CD14-positive monocyte (primary cell): ENCODE results near the gene RSRC1. TPM values are rescaled to one million over a fixed set of nuclear protein-coding genes. Genes with fewer than 3 reads are reported as not detected.

Source experiments
- DNase-seq, 3 donors: peaks; one replicate each; pipeline ENCODE4 v3.0.0-alpha.2; 2011 to 2022
- H2AFZ ChIP-seq: 2 replicates; pipeline ENCODE4 v1.6.0; 2012; ENCODE audit warnings: mild to moderate bottlenecking, low read depth, low read length, inconsistent platforms; ENCODE audit not compliant: insufficient read depth, poor library complexity, severe bottlenecking
- H3K27ac ChIP-seq, 2 donors: 1 replicate in 1 of 2; 2 replicates in 1 of 2; pipeline ENCODE4 v1.5.1; 2012 to 2013; ENCODE audit warnings: low read length in 2 of 2, control low read depth in 1 of 2, inconsistent platforms in 1 of 2, low read depth in 1 of 2, mild to moderate bottlenecking in 1 of 2
- H3K27me3 ChIP-seq, 2 donors: one replicate each; pipeline versions ENCODE4 v1.6.0 to v1.6.1; 2011 to 2013; ENCODE audit warnings: low read length in 2 of 2; ENCODE audit not compliant: control insufficient read depth in 2 of 2, insufficient read depth in 2 of 2
- H3K36me3 ChIP-seq, 2 donors: replicated peaks in 1 of 2; 1 replicate in 1 of 2; 2 replicates in 1 of 2; pipeline versions ENCODE4 v1.5.1 to v1.6.1; 2012 to 2013; ENCODE audit warnings: low read length in 2 of 2, control low read depth in 1 of 2, inconsistent platforms in 1 of 2, mild to moderate bottlenecking in 1 of 2; ENCODE audit not compliant: insufficient read depth in 2 of 2, control insufficient read depth in 1 of 2
- H3K4me1 ChIP-seq, 2 donors: 1 replicate in 1 of 2; 2 replicates in 1 of 2; pipeline versions ENCODE4 v1.5.1 to v1.6.1; 2012 to 2013; ENCODE audit warnings: low read length in 2 of 2, control low read depth in 1 of 2, inconsistent platforms in 1 of 2, mild to moderate bottlenecking in 1 of 2, moderate library complexity in 1 of 2; ENCODE audit not compliant: insufficient read depth in 2 of 2, control insufficient read depth in 1 of 2
- H3K4me2 ChIP-seq: replicated peaks from 2 replicates; pipeline ENCODE3; 2012; ENCODE audit warnings: low read length, moderate library complexity, mild to moderate bottlenecking; ENCODE audit not compliant: poor library complexity, severe bottlenecking; ENCODE audit errors: extremely low read depth
- H3K4me3 ChIP-seq, 3 experiments: fragments of 200-600 bp in 1 of 3; sonication (generic) in 1 of 3; replicated peaks in 1 of 3; 1 replicate in 2 of 3; 2 replicates in 1 of 3; pipeline ENCODE4 v1.5.1; 2011 to 2013; ENCODE audit warnings: low read length in 3 of 3, mild to moderate bottlenecking in 3 of 3, control low read depth in 2 of 3, low read depth in 2 of 3, inconsistent platforms in 1 of 3, moderate library complexity in 1 of 3
- H3K79me2 ChIP-seq: 2 replicates; pipeline ENCODE4 v1.6.0; 2012; ENCODE audit warnings: mild to moderate bottlenecking, control low read depth, inconsistent platforms, low read length, moderate library complexity; ENCODE audit not compliant: insufficient read depth
- H3K9ac ChIP-seq: 2 replicates; pipeline ENCODE4 v1.6.0; 2017; ENCODE audit warnings: low read length, mild to moderate bottlenecking; ENCODE audit not compliant: insufficient read depth, poor library complexity, severe bottlenecking
- H3K9me3 ChIP-seq, 2 donors: replicated peaks in 1 of 2; 1 replicate in 1 of 2; 2 replicates in 1 of 2; pipeline versions ENCODE4 v1.5.1 to v1.6.1; 2012 to 2013; ENCODE audit warnings: low read length in 2 of 2, control low read depth in 1 of 2; ENCODE audit not compliant: control insufficient read depth in 1 of 2, insufficient read depth in 1 of 2
- H4K20me1 ChIP-seq: 2 replicates; pipeline ENCODE4 v1.6.0; 2012; ENCODE audit warnings: mild to moderate bottlenecking, low read length, control low read depth, moderate library complexity; ENCODE audit not compliant: insufficient read depth
- H3K27ac Mint-ChIP-seq, 7 donors: one replicate each; pipeline ENCODE4 v1.8.0; 2020; ENCODE audit warnings: mild to moderate bottlenecking in 7 of 7, mixed read lengths in 7 of 7, moderate library complexity in 6 of 7, inconsistent platforms in 2 of 7
- H3K27me3 Mint-ChIP-seq, 3 donors: one replicate each; pipeline ENCODE4 v1.8.0; 2021 to 2022; ENCODE audit warnings: low read depth in 3 of 3, mild to moderate bottlenecking in 3 of 3, mixed read lengths in 3 of 3, moderate library complexity in 3 of 3, inconsistent platforms in 1 of 3
- H3K36me3 Mint-ChIP-seq, 2 donors: one replicate each; pipeline ENCODE4 v1.8.0; 2020; ENCODE audit warnings: mixed read lengths in 2 of 2, inconsistent platforms in 1 of 2, mild to moderate bottlenecking in 1 of 2
- H3K4me1 Mint-ChIP-seq: one replicate; pipeline ENCODE4 v1.8.0; 2020; ENCODE audit warnings: mild to moderate bottlenecking, mixed read lengths
- H3K4me3 Mint-ChIP-seq, 2 donors: one replicate each; pipeline ENCODE4 v1.8.0; 2020; ENCODE audit warnings: mild to moderate bottlenecking in 2 of 2, mixed read lengths in 2 of 2, moderate library complexity in 1 of 2
- H3K9me3 Mint-ChIP-seq, 7 donors: one replicate each; pipeline ENCODE4 v1.8.0; 2020 to 2022; ENCODE audit warnings: mixed read lengths in 7 of 7, mild to moderate bottlenecking in 6 of 7, moderate library complexity in 6 of 7, inconsistent platforms in 2 of 7
- CTCF ChIP-seq: fragments of 200-600 bp; IDR thresholded peaks from one replicate; pipeline ENCODE4 v1.8.0; 2022; ENCODE audit warnings: antibody characterized with exemption, mild to moderate bottlenecking
- WGBS: methylation state at CpG from one replicate; pipeline ENCODE4 v1.1.5; 2013; ENCODE audit warnings: missing lambda C conversion rate; ENCODE audit not compliant: insufficient coverage; 5-methylcytosine and 5-hydroxymethylcytosine counted together
- intact Hi-C, 2 donors: fragments of 100-400 bp; cut with micrococcal nuclease; formaldehyde crosslinking; loops; one replicate each; pipeline versions ENCODE4 v1.15.0 to v1.15.1; 2023
- polyA plus RNA-seq, 3 donors: library from polyadenylated mRNA; depleted of rRNA in 1 of 3; unstranded in 2 of 3; stranded (reverse) in 1 of 3; fragments of 300-500 nt in 2 of 3; fragments of >200 nt in 1 of 3; fragmentation: Illumina TruSeq in 2 of 3; gene quantifications; 1 replicate in 2 of 3; 2 replicates in 1 of 3; pipeline ENCODE4 v1.2.3, GENCODE V29; 2012 to 2021

The RSRC1 gene
- polyA plus RNA-seq, 3 donors: 6.6 to 31.7 (median 15.1) TPM

- Mint-ChIP-seq H3K4me3 (no peak overlapping the region), H3K36me3 (peaks cover 0 to 5% of the 10 kb centered on the region in 2 donors), H3K27ac (no peak overlapping the region), H3K9me3 (peaks cover 0 to 3% (median 2%) of the 10 kb centered on the region in 7 donors), H3K27me3 (no peaks in the 10 kb centered on the region), H3K4me1 (peaks cover 14% of the 10 kb centered on the region)
- H4K20me1 ChIP-seq: no peaks in the 10 kb centered on the region
- no peaks in the 10 kb centered on the region for H3K9me3 ChIP-seq
- no peak for TF ChIP-seq CTCF
- H3K27me3 ChIP-seq: no peaks in the 10 kb centered on the region
- no peak overlapping the region for H3K4me3 ChIP-seq
- no CpG with 5 or more reads among the region's 1 CpG for WGBS
- H3K9ac ChIP-seq: no peak overlapping the region
- H3K79me2 ChIP-seq: no peaks in the 10 kb centered on the region
- intact Hi-C loops: no loop called here
- H3K36me3 ChIP-seq: no peaks in the 10 kb centered on the region
- H3K4me2 ChIP-seq: no peak overlapping the region
- H3K4me1 ChIP-seq: peaks cover 7 to 11% of the 10 kb centered on the region in 2 donors
- DNase-seq: no peak
- no peak overlapping the region for H3K27ac ChIP-seq
- H2AFZ ChIP-seq: no peak overlapping the region
These were observed 238.1 kb downstream of the RSRC1 start for GRCh38 chr3:158347966-158348365.

GRCh38 chr3:158350971-158351370 is 241.1 kb downstream of the RSRC1 start:
- WGBS: no CpG with 5 or more reads among the region's 4 CpGs
- peaks cover 0 to 5% of the 10 kb centered on the region in 2 donors for H3K36me3 Mint-ChIP-seq
- H3K9me3 ChIP-seq: no peaks in the 10 kb centered on the region

More at GRCh38 chr3:158350971-158351370, 241.1 kb downstream of the RSRC1 start:
- Histone ChIP-seq H3K27ac (no peak overlapping the region), H3K79me2 (no peaks in the 10 kb centered on the region), H2AFZ (no peak overlapping the region), H3K4me1 (peaks cover 12 to 14% of the 10 kb centered on the region in 2 donors), H4K20me1 (no peaks in the 10 kb centered on the region), H3K9ac (no peak overlapping the region), H3K4me2 (no peak overlapping the region), H3K4me3 (no peak overlapping the region), H3K36me3 (no peaks in the 10 kb centered on the region), H3K27me3 (no peaks in the 10 kb centered on the region)
- Mint-ChIP-seq H3K4me3 (no peak overlapping the region), H3K27ac (peak overlapping the region in 4 of 7 donors; percentile 32 to 63 (median 34)), H3K27me3 (no peaks in the 10 kb centered on the region), H3K4me1 (peaks cover 19% of the 10 kb centered on the region), H3K9me3 (peaks cover 0 to 3% (median 2%) of the 10 kb centered on the region in 7 donors)
- intact Hi-C loops: no loop called here
- no peak for TF ChIP-seq CTCF
- no peak for DNase-seq
